Dermis microvascular lymphatic vessel endothelial cell (primary cell): ENCODE results near the gene PISD. TPM values are rescaled to one million over a fixed set of nuclear protein-coding genes. Genes with fewer than 3 reads are reported as not detected.

Source experiments
- DNase-seq, 2 donors: peaks; one replicate each; pipeline versions ENCODE4 v3.0.0 to v3.0.0-alpha.2; 2010; ENCODE audit warnings: low read depth in 2 of 2
- total RNA-seq: library from RNA; depleted of rRNA; stranded (reverse); fragments of >200 nt; gene quantifications from 2 replicates; pipeline ENCODE4 v1.2.1, GENCODE V29; 2014

The PISD gene
- total RNA-seq, 1 donor from 2014 or later, result 19.8 TPM

GRCh38 chr22:31575190-31575589 lies 86.8 kb downstream of the PISD start:
- DNase-seq, result no peak

GRCh38 chr22:31574055-31574670 lies 87.9 kb downstream of the PISD start:
- DNase-seq, result no peak

- DNase-seq, result no peak
Measured at GRCh38 chr22:31572939-31573338, 89.1 kb downstream of the PISD start.

GRCh38 chr22:31569126-31569525 lies 92.9 kb downstream of the PISD start:
- peak; percentile 15 to 26 for DNase-seq

Other genes starting within 250 kb of the PISD start
- gene EIF4ENIF1, start 172.4 kb downstream of the PISD start, total RNA-seq, result 8.6 and 12.5 TPM in 2 replicates
- 12.3 and 15.8 TPM in 2 replicates for gene SFI1, start 165.7 kb downstream of the PISD start, total RNA-seq
- gene PRR14L, start 87.9 kb upstream of the PISD start, total RNA-seq, result 15.3 and 17.4 TPM in 2 replicates
- 6.7 and 8.5 TPM in 2 replicates for gene DEPDC5, start 91.8 kb upstream of the PISD start, total RNA-seq